IPS-NIHi7 (cell line): ENCODE data around the gene ZNF354B.
"Not testable (repeated sequence)": the region's sequence is repeated elsewhere in the genome, so short reads cannot be mapped to it uniquely, and the experiment has no call there.

Source experiments
- DNase-seq: peaks from one replicate; pipeline ENCODE4 v3.0.0; 2012; ENCODE audit warnings: mixed read lengths; ENCODE audit errors: extremely low spot score

Gene ZNF354B

GRCh38 chr5:178859625-178860521 lies at the start of gene ZNF354B:
Gene ZNF354B, plus strand, starts transcription at chr5:178859953. Its CDS starts 1,095 bp downstream, at chr5:178861048.
- DNase-seq: peak; percentile 93

- DNase-seq: no peak
Observed at GRCh38 chr5:178817506-178817905, 42.2 kb upstream of the ZNF354B start.

GRCh38 chr5:178818094-178818493 lies 41.7 kb upstream of the ZNF354B start:
- DNase-seq: no peak

- DNase-seq: no peak
Observed at GRCh38 chr5:178820001-178820400, 39.8 kb upstream of the ZNF354B start.

GRCh38 chr5:178825444-178825843 lies 34.3 kb upstream of the ZNF354B start:
- no peak for DNase-seq

- peak; percentile 28 for DNase-seq
Observed at GRCh38 chr5:178826216-178826615, 33.5 kb upstream of the ZNF354B start.

GRCh38 chr5:178827636-178828035 lies 32.1 kb upstream of the ZNF354B start:
- no peak for DNase-seq

- DNase-seq: no peak
Observed at GRCh38 chr5:178831049-178831448, 28.7 kb upstream of the ZNF354B start.

- DNase-seq: no peak
Observed at GRCh38 chr5:178832618-178833201, 27.0 kb upstream of the ZNF354B start.

- no peak for DNase-seq
Observed at GRCh38 chr5:178836628-178837027, 23.1 kb upstream of the ZNF354B start.

- DNase-seq: not testable (repeated sequence)
Observed at GRCh38 chr5:178838695-178839318, 20.9 kb upstream of the ZNF354B start.

- DNase-seq: peak; percentile 68
Observed at GRCh38 chr5:178839319-178839704, 20.4 kb upstream of the ZNF354B start.

- DNase-seq: not testable (repeated sequence)
Observed at GRCh38 chr5:178840399-178840798, 19.4 kb upstream of the ZNF354B start.

- no peak for DNase-seq
Observed at GRCh38 chr5:178849316-178849715, 10.4 kb upstream of the ZNF354B start.

- DNase-seq: no peak
Observed at GRCh38 chr5:178851951-178852350, 7.8 kb upstream of the ZNF354B start.

GRCh38 chr5:178854284-178854683 lies 5.5 kb upstream of the ZNF354B start:
- DNase-seq: no peak

- DNase-seq: not testable (repeated sequence)
Observed at GRCh38 chr5:178860615-178861014, 862 bp downstream of the ZNF354B start.

- no peak for DNase-seq
Observed at GRCh38 chr5:178861627-178862026, 1.9 kb downstream of the ZNF354B start.

- DNase-seq: no peak
Observed at GRCh38 chr5:178866946-178867345, 7.2 kb downstream of the ZNF354B start.

GRCh38 chr5:178869577-178869976 lies 9.8 kb downstream of the ZNF354B start:
- no peak for DNase-seq

GRCh38 chr5:178870411-178870810 lies 10.7 kb downstream of the ZNF354B start:
- no peak for DNase-seq

GRCh38 chr5:178872302-178872701 lies 12.5 kb downstream of the ZNF354B start:
- no peak for DNase-seq
